A549 (cell line): ENCODE measurements around the gene SNTA1. TPM values are rescaled to one million over a fixed set of nuclear protein-coding genes. Genes with fewer than 3 reads are reported as not detected.

Source experiments
- ATAC-seq, 2 experiments: fragments of 200-7000 bp in 1 of 2; fragments of >200 bp in 1 of 2; cut with Nextera tagmentation in 1 of 2; cut with Tn5 transposase in 1 of 2; 3 replicates each; pipeline versions ENCODE4 v1.8.0 to v1.9.1; 2018 to 2020; ENCODE audit warnings: mild to moderate bottlenecking in 1 of 2, moderate library complexity in 1 of 2
- CTCF ChIA-PET: fragments of 300-600 bp; sonication (Branson Sonifier 250); formaldehyde crosslinking; extraction: SDS; loops from one replicate; lab custom pipeline; 2021; ENCODE audit warnings: antibody characterized with exemption, inconsistent platforms; lab: Yijun Ruan, JAX
- POLR2A ChIA-PET: fragments of 350-600 bp; formaldehyde crosslinking; extraction: SDS; loops from one replicate; lab custom pipeline; 2021; ENCODE audit warnings: antibody characterized with exemption, inconsistent platforms; lab: Yijun Ruan, JAX
- DNase-seq, 2 experiments: peaks; one replicate each; pipeline versions ENCODE4 v3.0.0 to v3.0.0-alpha.2; 2011 to 2016; ENCODE audit warnings: low read depth in 1 of 2, low spot score in 1 of 2
- FAIRE-seq: peaks from 2 replicates; lab custom pipeline; 2011; peaks lifted over from hg19 to GRCh38; lab: Jason Lieb, UNC
- H3K27ac ChIP-seq, 2 experiments: fragments of >200 bp; sonication (Bioruptor Twin); formaldehyde crosslinking; 3 replicates each; pipeline ENCODE4 v1.5.1; 2016 to 2017
- H3K4me1 ChIP-seq: fragments of >200 bp; sonication (Bioruptor Twin); formaldehyde crosslinking; 3 replicates; pipeline ENCODE4 v1.6.1; 2016
- H3K4me2 ChIP-seq: fragments of >200 bp; sonication (Bioruptor Twin); formaldehyde crosslinking; 3 replicates; pipeline ENCODE4 v1.6.1; 2016
- H3K4me3 ChIP-seq: fragments of >200 bp; sonication (Bioruptor Twin); formaldehyde crosslinking; 3 replicates; pipeline ENCODE4 v1.5.1; 2016
- H3K9me3 ChIP-seq: fragments of >200 bp; sonication (Bioruptor Twin); formaldehyde crosslinking; 3 replicates; pipeline ENCODE4 v1.6.1; 2016
- BCL3 ChIP-seq: fragments of >200 bp; sonication (Bioruptor Twin); formaldehyde crosslinking; IDR thresholded peaks from 3 replicates; pipeline ENCODE4 v1.6.1; 2016
- BHLHE40 ChIP-seq: IDR thresholded peaks from 2 replicates; pipeline ENCODE4 v1.6.1; 2012; ENCODE audit warnings: low read depth, low read length, inconsistent platforms
- CHD2 ChIP-seq: fragments of 150-350 bp; IDR thresholded peaks from 2 replicates; pipeline ENCODE4 v1.6.1; 2014; ENCODE audit warnings: low read length; ENCODE audit not compliant: partially characterized antibody
- EP300 ChIP-seq, 2 experiments: fragments of >200 bp; sonication (Bioruptor Twin); formaldehyde crosslinking; IDR thresholded peaks; 2 replicates in 1 of 2; 3 replicates in 1 of 2; pipeline ENCODE4 v1.6.1; 2016 to 2017
- HDAC2 ChIP-seq: fragments of 200-600 bp; sonication (generic); IDR thresholded peaks from 2 replicates; pipeline ENCODE4 v1.6.1; 2016
- HOXB13 ChIP-seq: fragments of 250-450 bp; sonication (Bioruptor Pico); IDR thresholded peaks from 2 replicates; pipeline ENCODE4 v1.5.0; 2020; ENCODE audit warnings: low read depth, mild to moderate bottlenecking, moderate library complexity
- JUN ChIP-seq, 2 experiments: fragments of >200 bp; sonication (Bioruptor Twin); formaldehyde crosslinking; IDR thresholded peaks; 2 replicates in 1 of 2; 3 replicates in 1 of 2; pipeline ENCODE4 v1.6.1; 2016 to 2017
- MAX ChIP-seq: IDR thresholded peaks from 2 replicates; pipeline ENCODE4 v1.6.1; 2012
- POLR2A ChIP-seq: IDR thresholded peaks from 2 replicates; pipeline ENCODE4 v1.6.1; 2012; ENCODE audit warnings: mild to moderate bottlenecking, low read length
- RARB ChIP-seq: fragments of 250-450 bp; sonication (Bioruptor Pico); IDR thresholded peaks from 2 replicates; pipeline ENCODE4 v1.8.0; 2021; ENCODE audit warnings: mild to moderate bottlenecking, moderate library complexity
- TFCP2L1 ChIP-seq: fragments of 250-450 bp; sonication (Bioruptor Pico); IDR thresholded peaks from 2 replicates; pipeline ENCODE4 v1.5.0; 2021; ENCODE audit warnings: mild to moderate bottlenecking
- ZC3H11A ChIP-seq: fragments of 450-650 bp; IDR thresholded peaks from 2 replicates; pipeline ENCODE4 v1.6.1; 2014; ENCODE audit warnings: antibody characterized with exemption, mild to moderate bottlenecking
- WGBS: methylation state at CpG from one replicate; pipeline ENCODE4 v1.1.6; 2017; ENCODE audit errors: missing lambda C conversion rate; 5-methylcytosine and 5-hydroxymethylcytosine counted together
- polyA plus RNA-seq, 4 experiments: library from polyadenylated mRNA; depleted of rRNA in 3 of 4; stranded (reverse); fragments of >200 nt; fragmentation: RNase III in 1 of 4; extraction: RNeasy Plus Mini Kit Qiagen cat#74134 plus additional on column Dnase treatment in 1 of 4; gene quantifications; 2 replicates in 3 of 4; 3 replicates in 1 of 4; pipeline ENCODE4 v1.2.3, GENCODE V29; 2011 to 2017
- TF ChIP-seq, protein P1 (sequence below): fragments of 200-600 bp; sonication (generic); IDR thresholded peaks from 2 replicates; pipeline ENCODE4 v1.6.1; 2016; ENCODE audit warnings: antibody characterized with exemption, mild to moderate bottlenecking, moderate library complexity
- TF ChIP-seq, protein P2 (sequence below): IDR thresholded peaks from 2 replicates; pipeline ENCODE4 v1.6.1; 2012; ENCODE audit warnings: low read depth, borderline replicate concordance
- TF ChIP-seq, protein P3 (sequence below): fragments of 150-350 bp; IDR thresholded peaks from 2 replicates; pipeline ENCODE4 v1.6.1; 2014; ENCODE audit warnings: low read depth, mild to moderate bottlenecking, low read length
- TF ChIP-seq, protein P4 (sequence below): fragments of 450-650 bp; IDR thresholded peaks from 2 replicates; pipeline ENCODE4 v1.6.1; 2014; ENCODE audit warnings: antibody characterized with exemption

Gene SNTA1
- polyA plus RNA-seq, 2 of the 4 experiments (the other 2 are of a cell fraction) = 5.6 to 6.6 TPM

- no peak overlapping the region for H3K4me3 ChIP-seq
- no peak for FAIRE-seq
- no peaks in the 10 kb centered on the region for H3K9me3 ChIP-seq
- TF ChIP-seq CHD2 (no peak), RARB (CRISPR knock-in tag) (no peak), MAX (no peak), HOXB13 (no peak), TFCP2L1 (no peak), EP300 (IDR thresholded peaks at IDR 0.05) (no peak), HDAC2 (no peak), BCL3 (no peak), ZC3H11A (no peak), JUN (IDR thresholded peaks at IDR 0.05) (no peak)
- TF ChIP-seq, protein P1, sequence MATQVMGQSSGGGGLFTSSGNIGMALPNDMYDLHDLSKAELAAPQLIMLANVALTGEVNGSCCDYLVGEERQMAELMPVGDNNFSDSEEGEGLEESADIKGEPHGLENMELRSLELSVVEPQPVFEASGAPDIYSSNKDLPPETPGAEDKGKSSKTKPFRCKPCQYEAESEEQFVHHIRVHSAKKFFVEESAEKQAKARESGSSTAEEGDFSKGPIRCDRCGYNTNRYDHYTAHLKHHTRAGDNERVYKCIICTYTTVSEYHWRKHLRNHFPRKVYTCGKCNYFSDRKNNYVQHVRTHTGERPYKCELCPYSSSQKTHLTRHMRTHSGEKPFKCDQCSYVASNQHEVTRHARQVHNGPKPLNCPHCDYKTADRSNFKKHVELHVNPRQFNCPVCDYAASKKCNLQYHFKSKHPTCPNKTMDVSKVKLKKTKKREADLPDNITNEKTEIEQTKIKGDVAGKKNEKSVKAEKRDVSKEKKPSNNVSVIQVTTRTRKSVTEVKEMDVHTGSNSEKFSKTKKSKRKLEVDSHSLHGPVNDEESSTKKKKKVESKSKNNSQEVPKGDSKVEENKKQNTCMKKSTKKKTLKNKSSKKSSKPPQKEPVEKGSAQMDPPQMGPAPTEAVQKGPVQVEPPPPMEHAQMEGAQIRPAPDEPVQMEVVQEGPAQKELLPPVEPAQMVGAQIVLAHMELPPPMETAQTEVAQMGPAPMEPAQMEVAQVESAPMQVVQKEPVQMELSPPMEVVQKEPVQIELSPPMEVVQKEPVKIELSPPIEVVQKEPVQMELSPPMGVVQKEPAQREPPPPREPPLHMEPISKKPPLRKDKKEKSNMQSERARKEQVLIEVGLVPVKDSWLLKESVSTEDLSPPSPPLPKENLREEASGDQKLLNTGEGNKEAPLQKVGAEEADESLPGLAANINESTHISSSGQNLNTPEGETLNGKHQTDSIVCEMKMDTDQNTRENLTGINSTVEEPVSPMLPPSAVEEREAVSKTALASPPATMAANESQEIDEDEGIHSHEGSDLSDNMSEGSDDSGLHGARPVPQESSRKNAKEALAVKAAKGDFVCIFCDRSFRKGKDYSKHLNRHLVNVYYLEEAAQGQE = no peak
- TF ChIP-seq, protein P2, sequence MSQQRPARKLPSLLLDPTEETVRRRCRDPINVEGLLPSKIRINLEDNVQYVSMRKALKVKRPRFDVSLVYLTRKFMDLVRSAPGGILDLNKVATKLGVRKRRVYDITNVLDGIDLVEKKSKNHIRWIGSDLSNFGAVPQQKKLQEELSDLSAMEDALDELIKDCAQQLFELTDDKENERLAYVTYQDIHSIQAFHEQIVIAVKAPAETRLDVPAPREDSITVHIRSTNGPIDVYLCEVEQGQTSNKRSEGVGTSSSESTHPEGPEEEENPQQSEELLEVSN = no peak
- H3K4me2 ChIP-seq = no peak overlapping the region
- WGBS = 83% methylated on average over 6 of the region's 6 CpGs
- H3K4me1 ChIP-seq = no peaks in the 10 kb centered on the region
- no peak for DNase-seq
- ChIA-PET CTCF (no interaction called here), POLR2A (no interaction called here)
- no peak for ATAC-seq
- no peak overlapping the region for H3K27ac ChIP-seq
Measured at GRCh38 chr20:33482581-33482980, 39.0 kb upstream of the SNTA1 start.

DNA sequence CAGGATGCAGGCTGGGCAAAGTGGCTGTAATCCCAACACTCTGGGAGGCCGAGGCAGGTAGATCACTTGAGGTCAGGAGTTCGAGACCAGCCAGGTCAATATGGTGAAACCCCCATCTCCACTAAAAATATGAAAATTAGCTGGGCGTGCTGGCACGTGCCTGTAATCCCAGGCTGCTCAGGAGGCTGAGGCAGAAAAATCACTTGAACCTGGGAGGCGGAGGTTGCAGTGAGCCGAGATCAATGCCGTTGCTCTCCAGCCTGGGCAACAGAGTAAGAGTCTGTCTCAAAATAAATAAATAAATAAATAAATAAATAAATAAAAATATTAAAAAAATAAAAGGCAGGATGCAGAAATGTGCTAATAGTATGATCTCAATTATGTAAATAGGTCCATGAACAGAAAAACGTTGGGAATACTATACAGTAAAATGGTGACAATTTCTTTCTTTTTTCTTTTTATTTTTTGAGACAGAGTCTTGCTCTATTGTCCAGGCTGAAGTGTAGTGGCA, 37.9 kb upstream of the SNTA1 start:
- Histone ChIP-seq H3K9me3 (no peaks in the 10 kb centered on the region), H3K4me3 (no peak overlapping the region), H3K27ac (no peak overlapping the region), H3K4me2 (no peak overlapping the region), H3K4me1 (no peaks in the 10 kb centered on the region)
- no peak for DNase-seq
- no peak for FAIRE-seq
- ChIA-PET POLR2A (no interaction called here), CTCF (no interaction called here)
- 83% methylated on average over 8 of the region's 8 CpGs for WGBS
- no peak for TF ChIP-seq MAX
- TF ChIP-seq ZC3H11A = peak; percentile 29
- TF ChIP-seq POLR2A = no peak
- TF ChIP-seq, protein P3, sequence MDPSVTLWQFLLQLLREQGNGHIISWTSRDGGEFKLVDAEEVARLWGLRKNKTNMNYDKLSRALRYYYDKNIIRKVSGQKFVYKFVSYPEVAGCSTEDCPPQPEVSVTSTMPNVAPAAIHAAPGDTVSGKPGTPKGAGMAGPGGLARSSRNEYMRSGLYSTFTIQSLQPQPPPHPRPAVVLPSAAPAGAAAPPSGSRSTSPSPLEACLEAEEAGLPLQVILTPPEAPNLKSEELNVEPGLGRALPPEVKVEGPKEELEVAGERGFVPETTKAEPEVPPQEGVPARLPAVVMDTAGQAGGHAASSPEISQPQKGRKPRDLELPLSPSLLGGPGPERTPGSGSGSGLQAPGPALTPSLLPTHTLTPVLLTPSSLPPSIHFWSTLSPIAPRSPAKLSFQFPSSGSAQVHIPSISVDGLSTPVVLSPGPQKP = no peak
- ATAC-seq = no peak

- no peak overlapping the region for H3K4me3 ChIP-seq
- ChIA-PET POLR2A (no interaction called here), CTCF (interaction anchor here (1.5 to 1.7 kb wide), 2 partner anchors 10 to 23 kb away, joined by 3 to 7 read pairs; no protein-coding TSS in a partner anchor)
- no peak for FAIRE-seq
- no peak for DNase-seq
- no peaks in the 10 kb centered on the region for H3K4me1 ChIP-seq
- 86% methylated on average over 5 of the region's 5 CpGs for WGBS
- H3K4me2 ChIP-seq = no peak overlapping the region
- no peaks in the 10 kb centered on the region for H3K9me3 ChIP-seq
- ATAC-seq = no peak
- H3K27ac ChIP-seq = no peak overlapping the region
- TF ChIP-seq BHLHE40 = no peak
- TF ChIP-seq TFCP2L1 = no peak
- TF ChIP-seq, protein P4, sequence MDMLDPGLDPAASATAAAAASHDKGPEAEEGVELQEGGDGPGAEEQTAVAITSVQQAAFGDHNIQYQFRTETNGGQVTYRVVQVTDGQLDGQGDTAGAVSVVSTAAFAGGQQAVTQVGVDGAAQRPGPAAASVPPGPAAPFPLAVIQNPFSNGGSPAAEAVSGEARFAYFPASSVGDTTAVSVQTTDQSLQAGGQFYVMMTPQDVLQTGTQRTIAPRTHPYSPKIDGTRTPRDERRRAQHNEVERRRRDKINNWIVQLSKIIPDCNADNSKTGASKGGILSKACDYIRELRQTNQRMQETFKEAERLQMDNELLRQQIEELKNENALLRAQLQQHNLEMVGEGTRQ = no peak
- TF ChIP-seq, all 56 proteins: peak for 0
Measured at GRCh38 chr20:33480048-33480447, 36.5 kb upstream of the SNTA1 start.
